K562 (cell line): ENCODE results near the gene COMMD2. TPM values are rescaled to one million over a fixed set of nuclear protein-coding genes. Genes with fewer than 3 reads are reported as not detected.

Experiments
- ATAC-seq: fragments of 200-7000 bp; cut with Tn5 transposase; 3 replicates; pipeline ENCODE4 v1.9.1; 2020; ENCODE audit warnings: moderate library complexity
- BruUV-seq: library from RNA; stranded (reverse); fragments of 400-500 nt; replicated peaks from 2 replicates; lab custom pipeline; 2021; lab: Mats Ljungman, UMichigan
- CTCF ChIA-PET: fragments of 300-600 bp; formaldehyde crosslinking; extraction: SDS; loops from one replicate; lab custom pipeline; 2021; ENCODE audit warnings: low intra/inter-chr PET ratio; lab: Yijun Ruan, JAX
- POLR2A ChIA-PET: fragments of 300-600, 350-650 bp; sonication (Branson Sonifier 250); formaldehyde crosslinking; extraction: SDS; loops from one replicate; lab custom pipeline; 2021; ENCODE audit warnings: antibody characterized with exemption, inconsistent platforms; lab: Yijun Ruan, JAX
- DNase-seq, 4 experiments: peaks; one replicate each; pipeline versions ENCODE4 v3.0.0 to v3.0.0-alpha.2; 2011 to 2018; ENCODE audit warnings: low spot score in 3 of 4, mixed read lengths in 3 of 4; ENCODE audit errors: extremely low read depth in 1 of 4
- FAIRE-seq: peaks from 2 replicates; lab custom pipeline; 2011; peaks lifted over from hg19 to GRCh38; lab: Jason Lieb, UNC
- H2AFZ ChIP-seq: 2 replicates; pipeline ENCODE4 v1.6.0; 2011; ENCODE audit warnings: low read depth, low read length, control low read depth, inconsistent platforms
- H3K27ac ChIP-seq: fragments of 200-600 bp; 3 replicates; pipeline ENCODE4 v1.8.0; 2011; ENCODE audit warnings: low read depth, mild to moderate bottlenecking, control low read depth, inconsistent platforms, low read length, moderate library complexity, mixed read lengths; ENCODE audit errors: extremely low read depth
- H3K27me3 ChIP-seq, 2 experiments: fragments of 300-600 bp in 1 of 2; 2 replicates in 1 of 2; 3 replicates in 1 of 2; pipeline versions ENCODE4 v1.6.0 to v1.8.0; 2011; ENCODE audit warnings: inconsistent platforms in 2 of 2, low read length in 2 of 2, mild to moderate bottlenecking in 1 of 2, mixed read lengths in 1 of 2, moderate library complexity in 1 of 2; ENCODE audit not compliant: control insufficient read depth in 2 of 2, insufficient read depth in 2 of 2
- H3K36me3 ChIP-seq: fragments of 300-600 bp; 3 replicates; pipeline ENCODE4 v1.8.0; 2011; ENCODE audit warnings: mild to moderate bottlenecking, low read length, inconsistent platforms; ENCODE audit not compliant: control insufficient read depth, insufficient read depth
- H3K4me1 ChIP-seq, 2 experiments: fragments of 200-600 bp in 1 of 2; replicated peaks in 1 of 2; 2 replicates in 1 of 2; 3 replicates in 1 of 2; pipeline versions ENCODE4 v1.5.1 to v1.8.0; 2011; ENCODE audit warnings: inconsistent platforms in 2 of 2, low read length in 2 of 2, mild to moderate bottlenecking in 1 of 2, mixed read lengths in 1 of 2, moderate library complexity in 1 of 2; ENCODE audit not compliant: control insufficient read depth in 2 of 2, insufficient read depth in 2 of 2
- H3K4me2 ChIP-seq: 2 replicates; pipeline ENCODE4 v1.6.1; 2011; ENCODE audit warnings: low read length, control low read depth, inconsistent platforms, mixed read lengths; ENCODE audit not compliant: insufficient read depth
- H3K4me3 ChIP-seq: fragments of 200-600 bp; sonication (generic), shearing (Covaris generic); 2 replicates; pipeline ENCODE4 v1.5.1; 2016; ENCODE audit warnings: control low read depth, inconsistent platforms
- H3K79me2 ChIP-seq: fragments of 200-600 bp; 3 replicates; pipeline ENCODE4 v1.8.0; 2011; ENCODE audit warnings: low read length, inconsistent platforms; ENCODE audit not compliant: control insufficient read depth, insufficient read depth
- H3K9ac ChIP-seq, 2 experiments: 2 replicates each; pipeline versions ENCODE4 v1.6.0 to v1.6.1; 2011; ENCODE audit warnings: low read depth in 2 of 2, low read length in 2 of 2, control low read depth in 1 of 2, inconsistent platforms in 1 of 2, mild to moderate bottlenecking in 1 of 2, mixed read lengths in 1 of 2; ENCODE audit not compliant: insufficient read depth in 1 of 2
- H3K9me1 ChIP-seq: one replicate; pipeline ENCODE4 v1.6.0; 2011; ENCODE audit warnings: inconsistent platforms, mild to moderate bottlenecking, low read length, moderate library complexity; ENCODE audit not compliant: control insufficient read depth, insufficient read depth
- H3K9me3 ChIP-seq: replicated peaks from 2 replicates; pipeline ENCODE4 v1.5.1; 2011; ENCODE audit warnings: low read depth, low read length, inconsistent platforms; ENCODE audit not compliant: control insufficient read depth, insufficient read depth
- H4K20me1 ChIP-seq: replicated peaks from 2 replicates; pipeline ENCODE4 v1.6.1; 2011; ENCODE audit warnings: low read length, inconsistent platforms, mixed read lengths; ENCODE audit not compliant: control insufficient read depth, insufficient read depth
- BCOR ChIP-seq: fragments of 450-650 bp; IDR thresholded peaks from 2 replicates; pipeline ENCODE4 v1.6.1; 2016
- CEBPB ChIP-seq: fragments of 450-650 bp; IDR thresholded peaks from 2 replicates; pipeline ENCODE4 v1.6.1; 2016; ENCODE audit warnings: missing genetic modification characterization, missing compliant biosample characterization
- GTF2A2 ChIP-seq: IDR thresholded peaks from 2 replicates; pipeline ENCODE4 v1.6.1; 2016; ENCODE audit warnings: mild to moderate bottlenecking, missing genetic modification characterization, missing compliant biosample characterization
- ZNF263 ChIP-seq: sonication (generic); formaldehyde crosslinking; IDR thresholded peaks from 2 replicates; pipeline ENCODE4 v1.8.0; 2022; ENCODE audit warnings: mild to moderate bottlenecking, missing genetic modification reagents, borderline replicate concordance
- WGBS: fragments of 100-300 bp; shearing (Covaris generic); methylation state at CpG from one replicate; pipeline ENCODE4 v1.1.6; 2016; ENCODE audit warnings: low coverage, mixed read lengths; ENCODE audit not compliant: insufficient coverage; ENCODE audit errors: missing lambda C conversion rate; 5-methylcytosine and 5-hydroxymethylcytosine counted together
- in situ Hi-C: fragments of 300-500 bp; cut with MboI; formaldehyde crosslinking; loops from 4 replicates; pipeline ENCODE4 v1.15.0; 2018; ENCODE audit warnings: inconsistent platforms, mixed read lengths
- intact Hi-C: fragments of 100-400 bp; cut with micrococcal nuclease; formaldehyde crosslinking; loops from 2 replicates; pipeline ENCODE4 v1.14.2; 2022
- polyA plus RNA-seq, 8 experiments: library from polyadenylated mRNA; depleted of rRNA in 4 of 8; stranded (reverse) in 5 of 8; unstranded in 3 of 8; fragments of >200 nt; fragmentation: Nextera tagmentation in 2 of 8; fragmentation: Illumina TruSeq in 1 of 8; extraction: Ambion mirVana in 2 of 8; extraction: Trizol in 1 of 8; gene quantifications; 2 replicates each; pipeline versions ENCODE4 v1.2.1 to v1.2.3, GENCODE V29; 2011 to 2014; ENCODE audit warnings: inconsistent platforms in 1 of 8, missing spikeins in 1 of 8
- total RNA-seq, 7 experiments: library from RNA; depleted of rRNA in 6 of 7; stranded (reverse); fragments of >200 nt in 6 of 7; fragmentation: Illumina TruSeq in 2 of 7; extraction: Trizol in 2 of 7; gene quantifications; 2 replicates each; pipeline versions ENCODE4 v1.2.1 to v1.2.3, GENCODE V29; 2011 to 2021; ENCODE audit warnings: low replicate concordance in 1 of 7
- TF ChIP-seq, protein P1 (sequence below), 2 experiments: fragments of 450-650 bp; formaldehyde crosslinking in 1 of 2; IDR thresholded peaks; 2 replicates each; pipeline versions ENCODE4 v1.4.0 to v1.6.1; 2014 to 2020; ENCODE audit warnings: mild to moderate bottlenecking in 2 of 2, borderline replicate concordance in 1 of 2, low read depth in 1 of 2
- TF ChIP-seq, protein P2 (sequence below), 2 experiments: fragments of 450-650 bp; IDR thresholded peaks; 2 replicates each; pipeline ENCODE4 v1.6.1; 2016; ENCODE audit warnings: mild to moderate bottlenecking in 2 of 2, borderline replicate concordance in 1 of 2, low read depth in 1 of 2, moderate library complexity in 1 of 2

The COMMD2 gene
- total and polyA plus RNA-seq, 9 of the 15 experiments (the other 6 are each of a cell fraction or from before 2014, with no cell fraction given), result 25.8 to 102 (median 41.8) TPM

DNA sequence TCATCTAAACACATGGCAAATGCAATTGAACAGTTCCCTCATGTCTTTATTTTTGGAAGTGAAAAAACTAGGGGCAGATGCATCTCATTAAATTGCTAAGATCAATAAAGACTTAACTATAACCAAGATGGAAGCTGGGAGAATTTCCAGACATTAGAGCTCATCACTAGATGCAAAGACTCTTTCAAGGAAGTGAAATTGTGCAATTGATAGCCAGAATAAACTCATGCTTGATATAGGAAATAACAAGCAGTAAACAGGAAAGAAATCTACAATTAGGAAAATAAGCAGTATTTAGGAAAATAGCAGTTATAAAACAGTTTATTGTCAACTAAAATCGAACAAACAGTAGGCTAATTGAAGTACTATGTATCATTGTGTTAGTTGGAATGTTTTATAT is 48.9 kb upstream of the COMMD2 start:
- H3K4me2 ChIP-seq, result no peak overlapping the region
- TF ChIP-seq GTF2A2 (tag) (no peak), CEBPB (tag) (no peak), ZNF263 (CRISPR knock-in tag) (no peak), BCOR (no peak)
- TF ChIP-seq, protein P1, sequence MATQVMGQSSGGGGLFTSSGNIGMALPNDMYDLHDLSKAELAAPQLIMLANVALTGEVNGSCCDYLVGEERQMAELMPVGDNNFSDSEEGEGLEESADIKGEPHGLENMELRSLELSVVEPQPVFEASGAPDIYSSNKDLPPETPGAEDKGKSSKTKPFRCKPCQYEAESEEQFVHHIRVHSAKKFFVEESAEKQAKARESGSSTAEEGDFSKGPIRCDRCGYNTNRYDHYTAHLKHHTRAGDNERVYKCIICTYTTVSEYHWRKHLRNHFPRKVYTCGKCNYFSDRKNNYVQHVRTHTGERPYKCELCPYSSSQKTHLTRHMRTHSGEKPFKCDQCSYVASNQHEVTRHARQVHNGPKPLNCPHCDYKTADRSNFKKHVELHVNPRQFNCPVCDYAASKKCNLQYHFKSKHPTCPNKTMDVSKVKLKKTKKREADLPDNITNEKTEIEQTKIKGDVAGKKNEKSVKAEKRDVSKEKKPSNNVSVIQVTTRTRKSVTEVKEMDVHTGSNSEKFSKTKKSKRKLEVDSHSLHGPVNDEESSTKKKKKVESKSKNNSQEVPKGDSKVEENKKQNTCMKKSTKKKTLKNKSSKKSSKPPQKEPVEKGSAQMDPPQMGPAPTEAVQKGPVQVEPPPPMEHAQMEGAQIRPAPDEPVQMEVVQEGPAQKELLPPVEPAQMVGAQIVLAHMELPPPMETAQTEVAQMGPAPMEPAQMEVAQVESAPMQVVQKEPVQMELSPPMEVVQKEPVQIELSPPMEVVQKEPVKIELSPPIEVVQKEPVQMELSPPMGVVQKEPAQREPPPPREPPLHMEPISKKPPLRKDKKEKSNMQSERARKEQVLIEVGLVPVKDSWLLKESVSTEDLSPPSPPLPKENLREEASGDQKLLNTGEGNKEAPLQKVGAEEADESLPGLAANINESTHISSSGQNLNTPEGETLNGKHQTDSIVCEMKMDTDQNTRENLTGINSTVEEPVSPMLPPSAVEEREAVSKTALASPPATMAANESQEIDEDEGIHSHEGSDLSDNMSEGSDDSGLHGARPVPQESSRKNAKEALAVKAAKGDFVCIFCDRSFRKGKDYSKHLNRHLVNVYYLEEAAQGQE (IDR thresholded peaks at IDR 0.05; ENCODE audit: borderline replicate concordance), result no peak
- TF ChIP-seq, protein P1 (CRISPR knock-in tag; IDR thresholded peaks at IDR 0.05; ENCODE audit: low read depth), result no peak
- TF ChIP-seq, protein P2, sequence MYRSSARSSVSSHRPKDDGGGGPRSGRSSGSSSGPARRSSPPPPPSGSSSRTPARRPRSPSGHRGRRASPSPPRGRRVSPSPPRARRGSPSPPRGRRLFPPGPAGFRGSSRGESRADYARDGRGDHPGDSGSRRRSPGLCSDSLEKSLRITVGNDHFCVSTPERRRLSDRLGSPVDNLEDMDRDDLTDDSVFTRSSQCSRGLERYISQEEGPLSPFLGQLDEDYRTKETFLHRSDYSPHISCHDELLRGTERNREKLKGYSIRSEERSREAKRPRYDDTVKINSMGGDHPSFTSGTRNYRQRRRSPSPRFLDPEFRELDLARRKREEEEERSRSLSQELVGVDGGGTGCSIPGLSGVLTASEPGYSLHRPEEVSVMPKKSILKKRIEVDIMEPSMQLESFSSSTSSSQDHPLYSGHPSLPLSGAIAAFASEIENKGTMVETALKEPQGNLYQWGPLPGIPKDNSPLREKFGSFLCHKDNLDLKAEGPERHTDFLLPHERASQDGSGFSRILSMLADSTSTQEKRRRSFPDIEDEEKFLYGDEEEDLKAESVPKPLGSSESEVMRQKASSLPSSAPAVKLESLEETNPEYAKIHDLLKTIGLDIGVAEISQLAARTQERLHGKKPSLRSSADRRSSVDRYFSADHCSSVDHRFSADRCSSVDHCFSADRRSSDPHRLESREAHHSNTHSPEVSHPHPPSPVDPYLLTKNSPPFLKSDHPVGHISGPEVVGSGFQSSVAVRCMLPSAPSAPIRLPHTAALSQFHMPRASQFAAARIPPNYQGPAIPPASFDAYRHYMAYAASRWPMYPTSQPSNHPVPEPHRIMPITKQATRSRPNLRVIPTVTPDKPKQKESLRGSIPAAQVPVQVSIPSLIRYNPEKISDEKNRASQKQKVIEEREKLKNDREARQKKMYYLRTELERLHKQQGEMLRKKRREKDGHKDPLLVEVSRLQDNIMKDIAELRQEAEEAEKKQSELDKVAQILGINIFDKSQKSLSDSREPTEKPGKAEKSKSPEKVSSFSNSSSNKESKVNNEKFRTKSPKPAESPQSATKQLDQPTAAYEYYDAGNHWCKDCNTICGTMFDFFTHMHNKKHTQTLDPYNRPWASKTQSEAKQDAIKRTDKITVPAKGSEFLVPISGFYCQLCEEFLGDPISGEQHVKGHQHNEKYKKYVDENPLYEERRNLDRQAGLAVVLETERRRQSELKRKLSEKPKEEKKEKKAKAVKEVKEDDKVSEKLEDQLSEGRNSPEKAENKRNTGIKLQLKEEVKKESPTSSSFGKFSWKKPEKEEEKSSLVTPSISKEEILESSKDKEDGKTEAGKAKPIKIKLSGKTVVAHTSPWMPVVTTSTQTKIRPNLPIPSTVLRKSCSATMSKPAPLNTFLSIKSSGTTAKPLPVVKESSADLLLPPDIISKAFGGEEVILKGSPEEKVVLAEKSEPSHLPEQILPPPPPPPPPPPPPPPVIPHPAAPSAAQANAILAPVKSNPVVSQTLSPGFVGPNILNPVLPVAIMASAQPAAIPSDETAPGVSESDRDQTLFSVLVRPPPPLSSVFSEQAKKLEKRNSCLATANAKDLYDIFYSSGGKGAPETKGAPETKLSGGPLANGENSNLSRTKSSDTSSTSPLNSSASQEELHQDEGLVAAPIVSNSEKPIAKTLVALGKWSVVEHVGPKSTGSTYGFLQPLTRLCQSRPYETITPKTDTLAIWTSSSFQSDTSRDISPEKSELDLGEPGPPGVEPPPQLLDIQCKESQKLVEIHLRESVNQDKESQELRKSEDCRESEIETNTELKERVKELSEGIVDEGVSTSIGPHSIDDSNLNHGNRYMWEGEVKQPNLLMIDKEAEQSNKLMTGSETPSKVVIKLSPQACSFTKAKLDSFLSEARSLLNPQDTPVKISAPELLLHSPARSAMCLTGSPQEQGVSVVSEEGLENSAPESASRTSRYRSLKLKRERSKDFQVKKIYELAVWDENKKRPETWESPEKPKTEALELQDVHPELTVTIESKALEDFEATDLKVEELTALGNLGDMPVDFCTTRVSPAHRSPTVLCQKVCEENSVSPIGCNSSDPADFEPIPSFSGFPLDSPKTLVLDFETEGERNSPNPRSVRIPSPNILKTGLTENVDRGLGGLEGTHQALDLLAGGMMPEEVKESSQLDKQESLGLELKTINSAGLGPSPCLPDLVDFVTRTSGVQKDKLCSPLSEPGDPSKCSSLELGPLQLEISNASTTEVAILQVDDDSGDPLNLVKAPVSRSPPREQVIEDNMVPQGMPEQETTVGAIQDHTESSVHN (IDR thresholded peaks at IDR 0.05; ENCODE audit: borderline replicate concordance in 1 of 2, low read depth in 1 of 2), result no peak

More for the DNA sequence above, 48.9 kb upstream of the COMMD2 start:
- FAIRE-seq (no peak), ATAC-seq (no peak), DNase-seq (no peak)
- intact Hi-C loops (no loop called here), in situ Hi-C loops (no loop called here)
- ChIA-PET POLR2A (interaction anchor here (0.9 kb wide), 1 partner anchor 12 kb away, joined by 3 read pairs; no protein-coding TSS in a partner anchor), CTCF (no interaction called here)
- WGBS, result 0% methylated on average over 1 of the region's 1 CpG
- Histone ChIP-seq H3K36me3 (no peaks in the 10 kb centered on the region), H3K9ac (no peak overlapping the region), H3K27ac (no peak overlapping the region), H2AFZ (no peak overlapping the region), H3K9me3 (no peaks in the 10 kb centered on the region), H3K27me3 (no peaks in the 10 kb centered on the region), H3K4me3 (no peak overlapping the region), H4K20me1 (no peaks in the 10 kb centered on the region), H3K4me1 (no peaks in the 10 kb centered on the region), H3K9me1 (no peaks in the 10 kb centered on the region), H3K79me2 (no peaks in the 10 kb centered on the region)
- no TSS peak for BruUV-seq
